Right lobe of liver (tissue), 4 donors: ENCODE data around the gene POLD3.

Experiments
- POLR2A ChIP-seq: fragments of 450-650 bp; IDR thresholded peaks from one replicate; pipeline ENCODE4 v1.6.1; 2017; ENCODE audit warnings: antibody characterized with exemption, mild to moderate bottlenecking
- TF ChIP-seq, protein P1 (sequence below), 4 donors: fragments of 200-600 bp in 3 of 4; fragments of 450-650 bp in 1 of 4; IDR thresholded peaks; one replicate each; pipeline versions ENCODE4 v1.5.1 to v1.8.0; 2016 to 2022; ENCODE audit warnings: antibody characterized with exemption in 4 of 4, mild to moderate bottlenecking in 2 of 4
- donor health status: DM: no; HTN: no; CAD: no.
- donor health status: DM: no; HTN: no; CAD: no.
- donor health status: DM: no; HTN: yes; CAD: no.

DNA sequence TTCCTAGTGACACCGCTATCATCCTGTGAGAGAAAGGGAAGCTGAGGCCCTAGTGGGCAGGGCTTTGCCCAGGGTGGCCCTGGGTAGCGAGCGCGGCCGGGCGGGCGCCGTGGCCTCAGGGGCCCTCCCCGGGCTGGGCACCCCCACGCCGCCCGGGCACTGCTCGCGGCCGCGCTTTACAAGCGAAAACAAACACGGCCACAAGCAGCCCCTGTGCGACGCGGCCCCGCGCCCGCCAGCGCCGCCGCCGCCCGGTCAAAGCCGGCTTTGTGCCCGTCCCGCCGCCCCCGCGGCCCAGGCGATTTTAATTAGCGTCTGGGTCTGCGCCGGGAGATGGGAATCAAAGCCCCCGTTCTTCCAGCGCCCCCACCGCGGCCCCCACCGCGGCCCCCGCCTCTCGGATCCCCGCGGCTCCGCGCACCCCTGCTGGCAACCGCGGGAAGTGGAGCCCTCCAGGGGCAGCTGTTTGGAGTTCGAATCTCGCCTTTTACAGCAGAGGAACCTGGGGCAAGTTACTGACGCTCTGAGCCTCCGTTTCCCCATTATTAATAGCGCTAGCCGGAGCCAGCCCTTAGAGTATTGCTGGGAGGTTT is 91.0 kb downstream of the POLD3 start:
- TF ChIP-seq, protein P1, sequence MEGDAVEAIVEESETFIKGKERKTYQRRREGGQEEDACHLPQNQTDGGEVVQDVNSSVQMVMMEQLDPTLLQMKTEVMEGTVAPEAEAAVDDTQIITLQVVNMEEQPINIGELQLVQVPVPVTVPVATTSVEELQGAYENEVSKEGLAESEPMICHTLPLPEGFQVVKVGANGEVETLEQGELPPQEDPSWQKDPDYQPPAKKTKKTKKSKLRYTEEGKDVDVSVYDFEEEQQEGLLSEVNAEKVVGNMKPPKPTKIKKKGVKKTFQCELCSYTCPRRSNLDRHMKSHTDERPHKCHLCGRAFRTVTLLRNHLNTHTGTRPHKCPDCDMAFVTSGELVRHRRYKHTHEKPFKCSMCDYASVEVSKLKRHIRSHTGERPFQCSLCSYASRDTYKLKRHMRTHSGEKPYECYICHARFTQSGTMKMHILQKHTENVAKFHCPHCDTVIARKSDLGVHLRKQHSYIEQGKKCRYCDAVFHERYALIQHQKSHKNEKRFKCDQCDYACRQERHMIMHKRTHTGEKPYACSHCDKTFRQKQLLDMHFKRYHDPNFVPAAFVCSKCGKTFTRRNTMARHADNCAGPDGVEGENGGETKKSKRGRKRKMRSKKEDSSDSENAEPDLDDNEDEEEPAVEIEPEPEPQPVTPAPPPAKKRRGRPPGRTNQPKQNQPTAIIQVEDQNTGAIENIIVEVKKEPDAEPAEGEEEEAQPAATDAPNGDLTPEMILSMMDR (IDR thresholded peaks at IDR 0.05) = peak; percentile 32 to 47 (median 38)
- TF ChIP-seq POLR2A = no peak
